Measurements from ENCODE around the gene APOL5.

DNA sequence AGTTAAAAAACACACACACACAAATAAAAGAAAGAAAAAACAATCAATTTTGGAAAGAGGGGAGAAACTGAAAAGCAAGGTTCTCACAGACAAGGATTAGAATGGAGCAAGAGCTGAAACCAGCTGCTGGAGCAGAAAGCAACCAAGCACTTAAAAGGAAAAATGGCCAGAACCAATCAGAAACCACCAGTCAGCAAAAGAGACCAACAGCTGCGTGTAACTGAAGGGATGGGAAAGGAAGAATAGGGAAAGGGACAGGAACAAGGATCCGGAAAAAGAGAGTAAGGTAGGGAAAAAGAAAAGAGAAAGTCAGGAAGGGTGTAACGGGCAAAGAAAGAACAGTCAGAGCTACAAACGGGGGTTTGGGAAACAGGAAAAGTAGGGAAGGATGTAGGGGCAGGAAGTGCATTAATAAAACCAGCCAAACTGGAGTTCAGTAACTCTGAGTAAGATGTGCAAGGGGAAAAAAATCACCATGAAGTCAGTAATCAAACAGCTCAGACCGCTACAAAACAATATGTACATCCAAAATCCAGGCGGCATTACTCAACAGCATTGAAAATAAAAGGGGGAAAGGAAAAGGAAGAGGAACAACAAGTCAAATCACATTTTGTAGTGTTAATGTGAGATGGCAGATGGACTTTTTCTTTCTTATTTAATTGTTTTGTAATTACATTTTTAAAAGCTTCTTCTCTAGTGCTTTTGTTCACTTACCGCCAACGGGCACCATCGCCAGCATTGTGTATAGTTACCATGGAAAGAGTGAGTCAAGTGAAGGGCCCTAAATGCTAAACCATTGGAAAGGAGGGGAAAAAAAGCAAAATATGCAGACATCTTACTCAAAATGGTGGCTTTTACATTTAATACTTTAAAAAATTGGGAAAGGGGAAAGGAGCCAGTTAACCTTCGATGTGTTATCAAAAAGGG, 49.2 kb downstream of the APOL5 start:
- TF ChIP-seq POLR2A (IDR thresholded peaks at IDR 0.05; ENCODE audit: low read depth, low read length) (no peak), POLR2AphosphoS5 (IDR thresholded peaks at IDR 0.05; ENCODE audit: low read depth, low read length) (no peak), TAF1 (IDR thresholded peaks at IDR 0.05; ENCODE audit: borderline replicate concordance, low read depth, low read length) (no peak)
